Measurements from ENCODE around the gene G6PC3. TPM values are rescaled to one million over a fixed set of nuclear protein-coding genes. Genes with fewer than 3 reads are reported as not detected.
"Not testable (repeated sequence)": the region's sequence is repeated elsewhere in the genome, so short reads cannot be mapped to it uniquely, and the experiment has no call there.

Gene G6PC3
- total and polyA plus RNA-seq, 2 donors, result 10.5 to 86.1 TPM

GRCh38 chr17:44095388-44095646, 24.8 kb downstream of the G6PC3 start:
- H3K4me3 ChIP-seq (ENCODE audit: low read depth, low read length), result no peak overlapping the region
- no peaks in the 10 kb centered on the region for H3K4me1 ChIP-seq (ENCODE audit: insufficient read depth)
- no peaks in the 10 kb centered on the region for H3K36me3 ChIP-seq (ENCODE audit: insufficient read depth)
- DNase-seq (ENCODE audit: extremely low spot score), result no peak
- no peak overlapping the region for H3K27ac ChIP-seq (ENCODE audit: low read depth)
- 3% methylated on average over 2 of the region's 2 CpGs for WGBS

- Histone ChIP-seq H3K4me1 (ENCODE audit: insufficient read depth) (no peaks in the 10 kb centered on the region), H3K4me3 (ENCODE audit: low read depth, low read length) (no peak overlapping the region), H3K36me3 (ENCODE audit: insufficient read depth) (no peaks in the 10 kb centered on the region), H3K27ac (ENCODE audit: low read depth) (peak overlapping the region; percentile 84)
- DNase-seq (ENCODE audit: extremely low spot score), result peak; percentile 80
- WGBS, result 9% methylated on average over 12 of the region's 12 CpGs
These were observed 25.3 kb downstream of the G6PC3 start for GRCh38 chr17:44095647-44096496.

GRCh38 chr17:44097110-44097958, 26.8 kb downstream of the G6PC3 start:
- no peak overlapping the region for H3K4me3 ChIP-seq (ENCODE audit: low read depth, low read length)
- no peak for DNase-seq (ENCODE audit: extremely low spot score)
- no peaks in the 10 kb centered on the region for H3K36me3 ChIP-seq (ENCODE audit: insufficient read depth)
- 71% methylated on average over 13 of the region's 13 CpGs for WGBS
- peak overlapping the region; percentile 39 for H3K27ac ChIP-seq (ENCODE audit: low read depth)
- H3K4me1 ChIP-seq (ENCODE audit: insufficient read depth), result no peaks in the 10 kb centered on the region

GRCh38 chr17:44101858-44102257, 31.3 kb downstream of the G6PC3 start:
- WGBS, result 83% methylated on average over 6 of the region's 6 CpGs
- H3K36me3 ChIP-seq (ENCODE audit: insufficient read depth); H3K27ac ChIP-seq (ENCODE audit: low read depth); H3K4me3 ChIP-seq (ENCODE audit: low read depth, low read length); DNase-seq (ENCODE audit: extremely low spot score); H3K4me1 ChIP-seq (ENCODE audit: insufficient read depth): not testable (repeated sequence)

- 79% methylated on average over 16 of the region's 16 CpGs for WGBS
- Histone ChIP-seq H3K27ac (ENCODE audit: low read depth) (no peak overlapping the region), H3K4me3 (ENCODE audit: low read depth, low read length) (no peak overlapping the region), H3K4me1 (ENCODE audit: insufficient read depth) (no peaks in the 10 kb centered on the region), H3K36me3 (ENCODE audit: insufficient read depth) (no peaks in the 10 kb centered on the region)
- no peak for DNase-seq (ENCODE audit: extremely low spot score)
These were observed 32.5 kb downstream of the G6PC3 start for GRCh38 chr17:44102849-44103622.

- WGBS, result 74% methylated on average over 3 of the region's 3 CpGs
- peaks cover 3% of the 10 kb centered on the region for H3K4me1 ChIP-seq (ENCODE audit: insufficient read depth)
- H3K4me3 ChIP-seq (ENCODE audit: low read depth, low read length), result no peak overlapping the region
- no peak overlapping the region for H3K27ac ChIP-seq (ENCODE audit: low read depth)
- DNase-seq (ENCODE audit: extremely low spot score), result no peak
- no peaks in the 10 kb centered on the region for H3K36me3 ChIP-seq (ENCODE audit: insufficient read depth)
These were observed 34.9 kb downstream of the G6PC3 start for GRCh38 chr17:44105483-44105882.

GRCh38 chr17:44105941-44106340, 35.4 kb downstream of the G6PC3 start:
- Histone ChIP-seq H3K4me3 (ENCODE audit: low read depth, low read length) (no peak overlapping the region), H3K27ac (ENCODE audit: low read depth) (no peak overlapping the region), H3K4me1 (ENCODE audit: insufficient read depth) (peaks cover 4% of the 10 kb centered on the region), H3K36me3 (ENCODE audit: insufficient read depth) (no peaks in the 10 kb centered on the region)
- WGBS, result 50% methylated on average over 3 of the region's 3 CpGs
- DNase-seq (ENCODE audit: extremely low spot score), result no peak

- peaks cover 6% of the 10 kb centered on the region for H3K4me1 ChIP-seq (ENCODE audit: insufficient read depth)
- no peak overlapping the region for H3K27ac ChIP-seq (ENCODE audit: low read depth)
- no peak overlapping the region for H3K4me3 ChIP-seq (ENCODE audit: low read depth, low read length)
- DNase-seq (ENCODE audit: extremely low spot score), result no peak
- WGBS, result 93% methylated on average over 4 of the region's 4 CpGs
- H3K36me3 ChIP-seq (ENCODE audit: insufficient read depth), result no peaks in the 10 kb centered on the region
These were observed 36.3 kb downstream of the G6PC3 start for GRCh38 chr17:44106801-44107200.

- Histone ChIP-seq H3K27ac (ENCODE audit: low read depth) (peak overlapping the region; percentile 27), H3K4me3 (ENCODE audit: low read depth, low read length) (no peak overlapping the region), H3K4me1 (ENCODE audit: insufficient read depth) (peaks cover 6% of the 10 kb centered on the region), H3K36me3 (ENCODE audit: insufficient read depth) (no peaks in the 10 kb centered on the region)
- no peak for DNase-seq (ENCODE audit: extremely low spot score)
- WGBS, result 28% methylated on average over 16 of the region's 16 CpGs
These were observed 38.1 kb downstream of the G6PC3 start for GRCh38 chr17:44108440-44109311.

- WGBS, result 50% methylated on average over 4 of the region's 4 CpGs
These were observed 38.7 kb downstream of the G6PC3 start for GRCh38 chr17:44109312-44109630.

GRCh38 chr17:44110011-44110686, 39.6 kb downstream of the G6PC3 start:
- DNase-seq (ENCODE audit: extremely low spot score), result no peak
- peak overlapping the region; percentile 1 for H3K4me3 ChIP-seq (ENCODE audit: low read depth, low read length)
- peak overlapping the region; percentile 2 for H3K27ac ChIP-seq (ENCODE audit: low read depth)
- WGBS, result 70% methylated on average over 10 of the region's 10 CpGs
- no peaks in the 10 kb centered on the region for H3K36me3 ChIP-seq (ENCODE audit: insufficient read depth)
- peaks cover 6% of the 10 kb centered on the region for H3K4me1 ChIP-seq (ENCODE audit: insufficient read depth)

More at GRCh38 chr17:44109312-44109630, 38.7 kb downstream of the G6PC3 start:
- Histone ChIP-seq H3K27ac (ENCODE audit: low read depth) (peak overlapping the region; percentile 27), H3K4me1 (ENCODE audit: insufficient read depth) (peaks cover 6% of the 10 kb centered on the region), H3K4me3 (ENCODE audit: low read depth, low read length) (no peak overlapping the region), H3K36me3 (ENCODE audit: insufficient read depth) (no peaks in the 10 kb centered on the region)
- DNase-seq (ENCODE audit: extremely low spot score), result no peak

GRCh38 chr17:44110823-44111633, 40.5 kb downstream of the G6PC3 start:
- 2% methylated on average over 28 of the region's 28 CpGs for WGBS
- peaks cover 6% of the 10 kb centered on the region for H3K4me1 ChIP-seq (ENCODE audit: insufficient read depth)
- no peaks in the 10 kb centered on the region for H3K36me3 ChIP-seq (ENCODE audit: insufficient read depth)
- peak; percentile 79 for DNase-seq (ENCODE audit: extremely low spot score)
- peak overlapping the region; percentile 13 for H3K4me3 ChIP-seq (ENCODE audit: low read depth, low read length)
- peak overlapping the region; percentile 72 for H3K27ac ChIP-seq (ENCODE audit: low read depth)

Measured in urinary bladder (tissue), 4 donors.